Measurements from ENCODE around the gene UBL4B.

DNA sequence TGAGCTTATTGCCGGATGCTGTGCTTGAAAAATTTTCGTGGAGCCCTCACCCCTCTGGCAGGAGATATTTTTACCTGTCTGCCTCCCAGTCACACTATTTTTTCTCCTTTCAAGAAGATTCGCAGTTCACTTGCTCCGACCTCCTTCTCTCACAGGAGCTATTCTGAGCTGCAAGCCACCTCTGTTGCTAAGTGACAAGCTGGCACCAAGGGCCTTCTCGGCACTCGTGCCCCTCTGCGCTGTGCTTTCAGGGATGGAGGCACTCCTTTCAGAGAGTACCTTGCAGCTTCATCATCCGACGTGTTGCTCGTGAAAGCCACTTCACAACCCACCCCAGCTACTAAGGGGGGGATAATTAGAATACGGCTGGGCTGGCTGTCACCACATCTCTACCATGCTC, 49.6 kb downstream of the UBL4B start:
- TF ChIP-seq, protein P1, sequence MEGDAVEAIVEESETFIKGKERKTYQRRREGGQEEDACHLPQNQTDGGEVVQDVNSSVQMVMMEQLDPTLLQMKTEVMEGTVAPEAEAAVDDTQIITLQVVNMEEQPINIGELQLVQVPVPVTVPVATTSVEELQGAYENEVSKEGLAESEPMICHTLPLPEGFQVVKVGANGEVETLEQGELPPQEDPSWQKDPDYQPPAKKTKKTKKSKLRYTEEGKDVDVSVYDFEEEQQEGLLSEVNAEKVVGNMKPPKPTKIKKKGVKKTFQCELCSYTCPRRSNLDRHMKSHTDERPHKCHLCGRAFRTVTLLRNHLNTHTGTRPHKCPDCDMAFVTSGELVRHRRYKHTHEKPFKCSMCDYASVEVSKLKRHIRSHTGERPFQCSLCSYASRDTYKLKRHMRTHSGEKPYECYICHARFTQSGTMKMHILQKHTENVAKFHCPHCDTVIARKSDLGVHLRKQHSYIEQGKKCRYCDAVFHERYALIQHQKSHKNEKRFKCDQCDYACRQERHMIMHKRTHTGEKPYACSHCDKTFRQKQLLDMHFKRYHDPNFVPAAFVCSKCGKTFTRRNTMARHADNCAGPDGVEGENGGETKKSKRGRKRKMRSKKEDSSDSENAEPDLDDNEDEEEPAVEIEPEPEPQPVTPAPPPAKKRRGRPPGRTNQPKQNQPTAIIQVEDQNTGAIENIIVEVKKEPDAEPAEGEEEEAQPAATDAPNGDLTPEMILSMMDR (IDR thresholded peaks at IDR 0.05), result no peak
- TF ChIP-seq POLR2A (IDR thresholded peaks at IDR 0.05), result no peak

All from heart left ventricle (tissue), 13 donors.